ENCODE data around the gene JAKMIP2.

DNA sequence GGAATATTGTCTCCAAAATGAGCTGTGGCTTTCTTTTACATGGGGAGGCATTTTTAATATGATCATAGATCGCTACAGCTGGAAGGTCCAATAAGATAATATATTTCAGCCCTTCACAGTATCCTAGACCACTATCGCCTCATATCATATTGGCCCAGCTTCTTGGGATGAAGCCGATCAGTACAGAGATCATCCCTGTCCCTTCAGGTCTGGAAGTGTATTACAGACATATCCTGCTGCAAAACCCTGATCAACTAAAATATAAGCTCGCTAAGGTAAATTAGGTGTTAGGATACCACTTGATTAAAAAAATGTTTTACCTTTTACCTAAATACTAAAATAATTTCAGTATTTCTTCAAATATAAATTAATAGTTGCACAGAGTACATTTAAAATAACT, 41.7 kb downstream of the JAKMIP2 start:
- TF ChIP-seq, protein P1, sequence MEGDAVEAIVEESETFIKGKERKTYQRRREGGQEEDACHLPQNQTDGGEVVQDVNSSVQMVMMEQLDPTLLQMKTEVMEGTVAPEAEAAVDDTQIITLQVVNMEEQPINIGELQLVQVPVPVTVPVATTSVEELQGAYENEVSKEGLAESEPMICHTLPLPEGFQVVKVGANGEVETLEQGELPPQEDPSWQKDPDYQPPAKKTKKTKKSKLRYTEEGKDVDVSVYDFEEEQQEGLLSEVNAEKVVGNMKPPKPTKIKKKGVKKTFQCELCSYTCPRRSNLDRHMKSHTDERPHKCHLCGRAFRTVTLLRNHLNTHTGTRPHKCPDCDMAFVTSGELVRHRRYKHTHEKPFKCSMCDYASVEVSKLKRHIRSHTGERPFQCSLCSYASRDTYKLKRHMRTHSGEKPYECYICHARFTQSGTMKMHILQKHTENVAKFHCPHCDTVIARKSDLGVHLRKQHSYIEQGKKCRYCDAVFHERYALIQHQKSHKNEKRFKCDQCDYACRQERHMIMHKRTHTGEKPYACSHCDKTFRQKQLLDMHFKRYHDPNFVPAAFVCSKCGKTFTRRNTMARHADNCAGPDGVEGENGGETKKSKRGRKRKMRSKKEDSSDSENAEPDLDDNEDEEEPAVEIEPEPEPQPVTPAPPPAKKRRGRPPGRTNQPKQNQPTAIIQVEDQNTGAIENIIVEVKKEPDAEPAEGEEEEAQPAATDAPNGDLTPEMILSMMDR (IDR thresholded peaks at IDR 0.05; ENCODE audit: insufficient read depth, low read length, poor library complexity, severe bottlenecking): no peak
- TF ChIP-seq EZH2phosphoT487 (conservative IDR thresholded peaks at IDR 0.05; ENCODE audit: low read length): no peak

Data from SU-DHL-6 (cell line).